PFSK-1 (cell line): ENCODE results near the gene EPHA5.

Experiments
- FOXP2 ChIP-seq: optimal IDR thresholded peaks from 2 replicates; pipeline ENCODE3; 2011; ENCODE audit warnings: borderline replicate concordance, control low read depth, inconsistent platforms; ENCODE audit not compliant: insufficient read depth; ENCODE audit errors: extremely low read length, extremely low read depth
- POLR2AphosphoS5 ChIP-seq: IDR thresholded peaks from 2 replicates; pipeline ENCODE4 v1.6.1; 2012; ENCODE audit warnings: low read depth, mild to moderate bottlenecking, control low read depth, low read length, moderate library complexity
- REST ChIP-seq, 2 experiments: IDR thresholded peaks; 2 replicates each; pipeline versions ENCODE4 v1.6.1 to v1.8.0; 2011 to 2012; ENCODE audit warnings: low read depth in 2 of 2, low read length in 2 of 2, control low read depth in 1 of 2, inconsistent platforms in 1 of 2, mild to moderate bottlenecking in 1 of 2, moderate library complexity in 1 of 2; ENCODE audit not compliant: insufficient read depth in 1 of 2
- SIN3A ChIP-seq: IDR thresholded peaks from 2 replicates; pipeline ENCODE4 v1.6.1; 2012; ENCODE audit warnings: mild to moderate bottlenecking, low read length, moderate library complexity, borderline replicate concordance; ENCODE audit not compliant: insufficient read depth
- TAF1 ChIP-seq: IDR thresholded peaks from 2 replicates; pipeline ENCODE4 v1.6.1; 2012; ENCODE audit warnings: low read length, control low read depth, borderline replicate concordance; ENCODE audit not compliant: insufficient read depth

GRCh38 chr4:65698631-65699030 is 28.3 kb upstream of the EPHA5 start:
- TF ChIP-seq POLR2AphosphoS5 (no peak), TAF1 (no peak), REST (IDR thresholded peaks at IDR 0.05; ENCODE audit: insufficient read depth in 1 of 2, low read depth in 2 of 2, low read length in 2 of 2) (no peak), SIN3A (no peak), FOXP2 (no peak)
